UCSD-AML1 (cell line): ENCODE data around the gene UIMC1.
"Not testable (repeated sequence)": the region's sequence is repeated elsewhere in the genome, so short reads cannot be mapped to it uniquely, and the experiment has no call there.

Experiments
- DNase-seq: peaks from one replicate; lab custom pipeline; 2025; ENCODE audit not compliant: unreplicated experiment; lab: John Stamatoyannopoulos, UW

The UIMC1 gene

GRCh38 chr5:177006265-177006972 is at the start of gene UIMC1:
UIMC1 (minus strand) TSS chr5:177006779; CDS start chr5:176982615, 24,164 bp downstream.
- DNase-seq, result peak; percentile 93

- DNase-seq, result no peak
Observed at GRCh38 chr5:177049285-177049684, 42.7 kb upstream of the UIMC1 start.

GRCh38 chr5:177048531-177048930 is 42.0 kb upstream of the UIMC1 start:
- not testable (repeated sequence) for DNase-seq

GRCh38 chr5:177045631-177046030 is 39.1 kb upstream of the UIMC1 start:
- no peak for DNase-seq

- no peak for DNase-seq
Observed at GRCh38 chr5:177044641-177045040, 38.1 kb upstream of the UIMC1 start.

GRCh38 chr5:177043958-177044357 is 37.4 kb upstream of the UIMC1 start:
- no peak for DNase-seq

GRCh38 chr5:177043114-177043513 is 36.5 kb upstream of the UIMC1 start:
- DNase-seq, result no peak

- no peak for DNase-seq
Observed at GRCh38 chr5:177041936-177042335, 35.4 kb upstream of the UIMC1 start.

- no peak for DNase-seq
Observed at GRCh38 chr5:177040814-177041420, 34.3 kb upstream of the UIMC1 start.

- no peak for DNase-seq
Observed at GRCh38 chr5:177036921-177037320, 30.3 kb upstream of the UIMC1 start.

- no peak for DNase-seq
Observed at GRCh38 chr5:177036443-177036842, 29.9 kb upstream of the UIMC1 start.

- no peak for DNase-seq
Observed at GRCh38 chr5:177035976-177036375, 29.4 kb upstream of the UIMC1 start.

GRCh38 chr5:177029498-177029897 is 22.9 kb upstream of the UIMC1 start:
- no peak for DNase-seq

GRCh38 chr5:177027665-177028064 is 21.1 kb upstream of the UIMC1 start:
- DNase-seq, result no peak

- no peak for DNase-seq
Observed at GRCh38 chr5:177025101-177025601, 18.6 kb upstream of the UIMC1 start.

- no peak for DNase-seq
Observed at GRCh38 chr5:177024559-177024958, 18.0 kb upstream of the UIMC1 start.

GRCh38 chr5:177023303-177023664 is 16.7 kb upstream of the UIMC1 start:
- DNase-seq, result no peak

- DNase-seq, result peak; percentile 88
Observed at GRCh38 chr5:177022386-177023302, 16.1 kb upstream of the UIMC1 start, which contains the start of gene ZNF346. ZNF346 (plus strand) TSS chr5:177022696; CDS start chr5:177022739, 43 bp downstream.

GRCh38 chr5:177020033-177020432 is 13.5 kb upstream of the UIMC1 start:
- DNase-seq, result no peak

- no peak for DNase-seq
Observed at GRCh38 chr5:177018341-177018740, 11.8 kb upstream of the UIMC1 start.

- no peak for DNase-seq
Observed at GRCh38 chr5:177015156-177015555, 8.6 kb upstream of the UIMC1 start.
